MM.1S (cell line): ENCODE measurements around the gene DDX52.

Experiments
- DNase-seq: peaks from one replicate; pipeline ENCODE4 v3.0.0-alpha.2; 2015
- H2AFZ ChIP-seq: fragments of 300-600 bp; sonication (generic); 2 replicates; pipeline ENCODE4 v1.6.0; 2016; ENCODE audit warnings: antibody characterized with exemption, low read length
- H3F3A ChIP-seq: fragments of 300-600 bp; sonication (generic); 2 replicates; pipeline ENCODE4 v1.6.1; 2016; ENCODE audit warnings: mild to moderate bottlenecking, antibody characterized with exemption, low read length, moderate library complexity, mixed read lengths; ENCODE audit not compliant: insufficient read depth
- H3K27ac ChIP-seq: fragments of 300-600 bp; sonication (generic); 2 replicates; pipeline ENCODE4 v1.5.1; 2016; ENCODE audit warnings: mild to moderate bottlenecking, low read length
- H3K27me3 ChIP-seq: fragments of 300-600 bp; sonication (generic); replicated peaks from 2 replicates; pipeline ENCODE4 v1.6.0; 2016; ENCODE audit warnings: low read length; ENCODE audit not compliant: insufficient read depth
- H3K36me3 ChIP-seq: fragments of 300-600 bp; sonication (generic); replicated peaks from 2 replicates; pipeline ENCODE4 v1.6.1; 2016; ENCODE audit warnings: mild to moderate bottlenecking, low read length, mixed read lengths; ENCODE audit not compliant: insufficient read depth
- H3K4me1 ChIP-seq: fragments of 300-600 bp; sonication (generic); 2 replicates; pipeline ENCODE4 v1.6.1; 2016; ENCODE audit warnings: low read length, mixed read lengths
- H3K4me2 ChIP-seq: fragments of 300-600 bp; sonication (generic); 2 replicates; pipeline ENCODE4 v1.6.0; 2016; ENCODE audit warnings: low read depth, low read length
- H3K4me3 ChIP-seq: fragments of 300-600 bp; sonication (generic); 2 replicates; pipeline ENCODE4 v1.5.1; 2016; ENCODE audit warnings: low read length, mixed read lengths
- H3K79me2 ChIP-seq: fragments of 300-600 bp; sonication (generic); 2 replicates; pipeline ENCODE4 v1.6.1; 2016; ENCODE audit warnings: mixed run types, low read length, mixed read lengths
- H3K9ac ChIP-seq: fragments of 300-600 bp; sonication (generic); 2 replicates; pipeline ENCODE4 v1.6.1; 2016; ENCODE audit warnings: low read length, mixed read lengths
- H3K9me2 ChIP-seq: fragments of 300-600 bp; sonication (generic); replicated peaks from 2 replicates; pipeline ENCODE4 v1.6.1; 2016; ENCODE audit warnings: mild to moderate bottlenecking, low read length, mixed read lengths; ENCODE audit not compliant: insufficient read depth
- H3K9me3 ChIP-seq: fragments of 300-600 bp; sonication (generic); replicated peaks from 2 replicates; pipeline ENCODE4 v1.6.1; 2016; ENCODE audit warnings: mild to moderate bottlenecking, low read length, mixed read lengths; ENCODE audit not compliant: insufficient read depth
- H4K20me1 ChIP-seq: fragments of 300-600 bp; sonication (generic); 2 replicates; pipeline ENCODE4 v1.6.1; 2016; ENCODE audit warnings: mild to moderate bottlenecking, low read length, moderate library complexity, mixed read lengths; ENCODE audit not compliant: insufficient read depth
- EZH2 ChIP-seq: fragments of 300-600 bp; sonication (generic); optimal IDR thresholded peaks from 2 replicates; pipeline ENCODE3; 2017; ENCODE audit warnings: low read depth, mild to moderate bottlenecking, antibody characterized with exemption, low read length, mixed read lengths
- EZH2phosphoT487 ChIP-seq: fragments of 300-600 bp; sonication (generic); IDR thresholded peaks from 2 replicates; pipeline ENCODE4 v1.6.1; 2018; ENCODE audit warnings: antibody characterized with exemption, low read length
- TF ChIP-seq, protein P1 (sequence below): fragments of 300-600 bp; sonication (generic); IDR thresholded peaks from 2 replicates; pipeline ENCODE4 v1.5.1; 2016; ENCODE audit warnings: antibody characterized with exemption, low read length, mixed read lengths

Gene DDX52

DNA sequence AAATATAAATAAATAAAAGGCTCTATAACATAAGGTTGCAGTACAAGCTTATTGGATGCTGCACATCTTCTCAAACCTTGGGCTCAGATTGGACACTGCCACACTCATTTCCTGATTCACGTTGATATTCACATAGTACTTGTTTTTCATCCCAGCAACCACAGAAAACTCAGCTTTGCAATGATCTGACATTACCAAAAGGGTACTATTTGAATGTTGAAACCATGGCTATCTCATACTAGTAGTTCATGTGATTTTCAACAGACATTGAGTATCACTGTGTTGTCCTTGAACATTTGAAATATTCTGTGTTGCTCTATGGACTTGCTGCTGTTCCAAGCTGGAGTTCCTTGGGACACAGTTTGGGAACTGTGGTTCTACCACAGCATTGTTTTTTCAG is 14.0 kb upstream of the DDX52 start:
- Histone ChIP-seq H3K9me2 (no peaks in the 10 kb centered on the region), H3K79me2 (no peaks in the 10 kb centered on the region), H3K36me3 (no peaks in the 10 kb centered on the region), H4K20me1 (no peaks in the 10 kb centered on the region), H3K9ac (no peak overlapping the region), H3K9me3 (no peaks in the 10 kb centered on the region), H2AFZ (no peak overlapping the region), H3K4me3 (no peak overlapping the region), H3K27ac (no peak overlapping the region), H3K27me3 (no peaks in the 10 kb centered on the region), H3F3A (no peaks in the 10 kb centered on the region), H3K4me1 (no peaks in the 10 kb centered on the region), H3K4me2 (no peak overlapping the region)
- TF ChIP-seq, protein P1, sequence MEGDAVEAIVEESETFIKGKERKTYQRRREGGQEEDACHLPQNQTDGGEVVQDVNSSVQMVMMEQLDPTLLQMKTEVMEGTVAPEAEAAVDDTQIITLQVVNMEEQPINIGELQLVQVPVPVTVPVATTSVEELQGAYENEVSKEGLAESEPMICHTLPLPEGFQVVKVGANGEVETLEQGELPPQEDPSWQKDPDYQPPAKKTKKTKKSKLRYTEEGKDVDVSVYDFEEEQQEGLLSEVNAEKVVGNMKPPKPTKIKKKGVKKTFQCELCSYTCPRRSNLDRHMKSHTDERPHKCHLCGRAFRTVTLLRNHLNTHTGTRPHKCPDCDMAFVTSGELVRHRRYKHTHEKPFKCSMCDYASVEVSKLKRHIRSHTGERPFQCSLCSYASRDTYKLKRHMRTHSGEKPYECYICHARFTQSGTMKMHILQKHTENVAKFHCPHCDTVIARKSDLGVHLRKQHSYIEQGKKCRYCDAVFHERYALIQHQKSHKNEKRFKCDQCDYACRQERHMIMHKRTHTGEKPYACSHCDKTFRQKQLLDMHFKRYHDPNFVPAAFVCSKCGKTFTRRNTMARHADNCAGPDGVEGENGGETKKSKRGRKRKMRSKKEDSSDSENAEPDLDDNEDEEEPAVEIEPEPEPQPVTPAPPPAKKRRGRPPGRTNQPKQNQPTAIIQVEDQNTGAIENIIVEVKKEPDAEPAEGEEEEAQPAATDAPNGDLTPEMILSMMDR: no peak
- no peak for DNase-seq

DNA sequence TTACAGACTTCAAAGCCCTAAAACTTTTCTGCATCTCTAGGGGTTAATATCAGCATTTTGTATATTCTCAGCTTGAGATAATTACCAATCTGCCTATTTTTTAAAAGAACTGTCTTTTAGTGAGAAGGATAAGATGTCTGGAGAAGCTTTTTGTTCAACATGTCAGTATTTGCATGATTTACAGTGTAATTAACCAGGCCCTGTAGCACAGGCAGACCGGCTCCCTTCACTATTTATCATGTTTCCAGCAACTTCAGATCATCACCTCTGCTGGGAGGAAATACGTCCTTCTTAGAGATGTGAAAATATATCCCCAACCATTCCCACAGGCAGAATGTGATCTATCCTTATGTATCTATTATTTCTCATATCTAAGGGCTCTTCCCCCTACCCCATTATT is 8.6 kb upstream of the DDX52 start:
- DNase-seq: no peak
- H4K20me1 ChIP-seq: no peaks in the 10 kb centered on the region
- no peaks in the 10 kb centered on the region for H3K9me3 ChIP-seq
- no peaks in the 10 kb centered on the region for H3K27me3 ChIP-seq
- H3K9me2 ChIP-seq: no peaks in the 10 kb centered on the region
- H3K36me3 ChIP-seq: no peaks in the 10 kb centered on the region
- H3K4me2 ChIP-seq: no peak overlapping the region
- H3K4me3 ChIP-seq: no peak overlapping the region
- peaks cover 12% of the 10 kb centered on the region for H3K4me1 ChIP-seq
- peaks cover 7% of the 10 kb centered on the region; the same call in 1 of the 2 replicates for H3F3A ChIP-seq
- H3K79me2 ChIP-seq: no peaks in the 10 kb centered on the region
- H3K27ac ChIP-seq: no peak overlapping the region
- no peak overlapping the region for H3K9ac ChIP-seq
- no peak for TF ChIP-seq EZH2
- no peak for TF ChIP-seq EZH2phosphoT487
- TF ChIP-seq, protein P1: no peak
- no peak overlapping the region for H2AFZ ChIP-seq

DNA sequence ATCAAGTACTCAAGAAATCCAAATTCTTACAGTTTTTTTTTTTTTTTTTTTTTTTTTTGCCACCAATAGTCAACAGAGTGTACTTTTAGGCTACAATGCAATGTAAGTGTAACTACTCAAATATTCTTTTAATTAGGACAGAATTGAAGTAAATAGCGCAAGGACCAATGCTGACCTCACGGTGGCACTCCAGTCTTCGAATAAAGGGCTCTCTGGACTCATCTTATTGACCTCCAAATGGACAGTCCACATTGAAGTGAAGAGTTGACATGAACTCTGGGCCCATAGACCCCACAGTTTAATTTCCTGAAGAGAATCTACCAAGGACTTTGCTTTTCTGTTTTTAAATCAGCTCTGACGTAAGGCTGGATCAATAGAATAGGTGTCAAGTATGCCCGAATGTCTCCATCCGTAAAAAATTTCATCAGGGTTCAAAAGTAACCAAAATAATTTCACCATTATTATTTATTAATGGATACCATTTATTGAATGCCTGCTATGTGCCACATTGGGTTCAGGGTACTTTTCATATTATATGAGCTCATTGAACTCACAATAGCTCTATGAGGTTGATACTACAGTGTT is 7.3 kb upstream of the DDX52 start:
- Histone ChIP-seq H3K36me3 (no peaks in the 10 kb centered on the region), H3K4me2 (no peak overlapping the region), H3K9me2 (no peaks in the 10 kb centered on the region), H3K27me3 (no peaks in the 10 kb centered on the region), H4K20me1 (no peaks in the 10 kb centered on the region), H3K79me2 (no peaks in the 10 kb centered on the region), H3F3A (peaks cover 7% of the 10 kb centered on the region; the same call in 1 of the 2 replicates), H3K9me3 (no peaks in the 10 kb centered on the region), H3K27ac (no peak overlapping the region), H2AFZ (no peak overlapping the region), H3K4me3 (no peak overlapping the region), H3K4me1 (peaks cover 12% of the 10 kb centered on the region), H3K9ac (no peak overlapping the region)
- DNase-seq: peak; percentile 21
- TF ChIP-seq, protein P1: peak; percentile 44
- TF ChIP-seq EZH2 (no peak), EZH2phosphoT487 (no peak)
